Brain pericyte (primary cell): Measurements from ENCODE around the gene SRGAP1.
"Not testable (repeated sequence)": the region's sequence is repeated elsewhere in the genome, so short reads cannot be mapped to it uniquely, and the experiment has no call there.

Source experiments
- DNase-seq: peaks from one replicate; pipeline ENCODE4 v3.0.0-alpha.2; 2012; ENCODE audit warnings: low read depth, low spot score

SRGAP1 gene

GRCh38 chr12:64122154-64122553 lies 277.7 kb downstream of the SRGAP1 start:
- no peak for DNase-seq

- no peak for DNase-seq
Measured at GRCh38 chr12:64122995-64123394, 278.5 kb downstream of the SRGAP1 start.

GRCh38 chr12:64123448-64123847 lies 278.9 kb downstream of the SRGAP1 start:
- DNase-seq, result no peak

- DNase-seq, result no peak
Measured at GRCh38 chr12:64124511-64125197, 280.2 kb downstream of the SRGAP1 start.

GRCh38 chr12:64125913-64126312 lies 281.4 kb downstream of the SRGAP1 start:
- no peak for DNase-seq

- no peak for DNase-seq
Measured at GRCh38 chr12:64127811-64128210, 283.3 kb downstream of the SRGAP1 start.

GRCh38 chr12:64128366-64128765 lies 283.9 kb downstream of the SRGAP1 start:
- DNase-seq, result no peak

GRCh38 chr12:64130476-64130875 lies 286.0 kb downstream of the SRGAP1 start:
- DNase-seq, result not testable (repeated sequence)

- DNase-seq, result not testable (repeated sequence)
Measured at GRCh38 chr12:64131456-64131855, 287.0 kb downstream of the SRGAP1 start.

GRCh38 chr12:64132672-64133071 lies 288.2 kb downstream of the SRGAP1 start:
- not testable (repeated sequence) for DNase-seq

GRCh38 chr12:64137117-64137516 lies 292.6 kb downstream of the SRGAP1 start:
- DNase-seq, result no peak

GRCh38 chr12:64139021-64139420 lies 294.5 kb downstream of the SRGAP1 start:
- no peak for DNase-seq

GRCh38 chr12:64142382-64142781 lies 297.9 kb downstream of the SRGAP1 start:
- no peak for DNase-seq

- no peak for DNase-seq
Measured at GRCh38 chr12:64142784-64143183, 298.3 kb downstream of the SRGAP1 start.

- no peak for DNase-seq
Measured at GRCh38 chr12:64145226-64145625, 300.7 kb downstream of the SRGAP1 start.

GRCh38 chr12:64147011-64147631 lies 302.6 kb downstream of the SRGAP1 start:
- DNase-seq, result no peak

- no peak for DNase-seq
Measured at GRCh38 chr12:64147875-64148274, 303.4 kb downstream of the SRGAP1 start.

GRCh38 chr12:64154677-64155076 lies 310.2 kb downstream of the SRGAP1 start:
- DNase-seq, result no peak

- DNase-seq, result no peak
Measured at GRCh38 chr12:64157110-64157509, 312.6 kb downstream of the SRGAP1 start.

- DNase-seq, result no peak
Measured at GRCh38 chr12:64160021-64160710, 315.7 kb downstream of the SRGAP1 start.

GRCh38 chr12:64160711-64161060 lies 316.2 kb downstream of the SRGAP1 start:
- DNase-seq, result no peak

GRCh38 chr12:64166606-64167005 lies 322.1 kb downstream of the SRGAP1 start:
- not testable (repeated sequence) for DNase-seq

GRCh38 chr12:64167041-64167440 lies 322.5 kb downstream of the SRGAP1 start:
- DNase-seq, result not testable (repeated sequence)
